ENCODE data around the gene COL23A1.

DNA sequence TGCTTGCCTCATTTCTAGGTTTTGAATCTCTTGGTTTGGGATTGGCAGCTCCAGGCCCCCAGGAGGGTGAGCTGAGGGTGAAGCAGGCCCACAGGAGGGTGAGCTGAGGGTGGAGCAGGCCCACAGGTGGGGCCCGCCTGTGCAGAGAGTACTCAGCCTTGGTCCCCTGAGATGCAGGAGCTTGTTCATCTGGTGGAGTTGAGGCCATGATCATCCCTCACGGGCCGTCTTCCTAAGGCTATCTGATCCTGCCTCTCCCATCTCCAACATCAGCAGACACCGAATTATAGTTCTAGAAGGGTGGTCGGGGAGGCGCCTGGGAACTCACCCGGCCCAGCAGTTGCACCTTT is 225.9 kb downstream of the COL23A1 start:
- TF ChIP-seq CTCF (IDR thresholded peaks at IDR 0.05; ENCODE audit: poor library complexity): no peak
- no peak for TF ChIP-seq EZH2phosphoT487 (IDR thresholded peaks at IDR 0.05; ENCODE audit: low read depth, severe bottlenecking, unreplicated experiment)

Data from hepatocyte (in vitro differentiated cells).